IPS-20b (cell line): Measurements from ENCODE around the gene RRP1.

ENCODE experiments used
- H3K27ac ChIP-seq: one replicate; pipeline ENCODE4 v1.5.1; 2013; ENCODE audit warnings: low read length
- H3K27me3 ChIP-seq: 2 replicates; pipeline ENCODE4 v1.6.1; 2013; ENCODE audit warnings: mild to moderate bottlenecking, low read length, inconsistent platforms; ENCODE audit not compliant: insufficient read depth
- H3K36me3 ChIP-seq: 2 replicates; pipeline ENCODE4 v1.6.1; 2013; ENCODE audit warnings: low read depth, mild to moderate bottlenecking, inconsistent platforms, low read length, moderate library complexity; ENCODE audit not compliant: insufficient read depth
- H3K4me1 ChIP-seq: 2 replicates; pipeline ENCODE4 v1.6.1; 2013; ENCODE audit warnings: mild to moderate bottlenecking, control low read depth, inconsistent platforms, low read length, moderate library complexity; ENCODE audit not compliant: insufficient read depth
- H3K4me3 ChIP-seq: 2 replicates; pipeline ENCODE4 v1.5.1; 2013; ENCODE audit warnings: mild to moderate bottlenecking, low read length, inconsistent platforms
- H3K9ac ChIP-seq: 2 replicates; pipeline ENCODE4 v1.6.1; 2013; ENCODE audit warnings: low read depth, mild to moderate bottlenecking, inconsistent platforms, low read length, moderate library complexity
- H3K9me3 ChIP-seq: 2 replicates; pipeline ENCODE4 v1.6.1; 2013; ENCODE audit warnings: mild to moderate bottlenecking, low read depth, low read length, inconsistent platforms; ENCODE audit not compliant: insufficient read depth

The RRP1 gene

DNA sequence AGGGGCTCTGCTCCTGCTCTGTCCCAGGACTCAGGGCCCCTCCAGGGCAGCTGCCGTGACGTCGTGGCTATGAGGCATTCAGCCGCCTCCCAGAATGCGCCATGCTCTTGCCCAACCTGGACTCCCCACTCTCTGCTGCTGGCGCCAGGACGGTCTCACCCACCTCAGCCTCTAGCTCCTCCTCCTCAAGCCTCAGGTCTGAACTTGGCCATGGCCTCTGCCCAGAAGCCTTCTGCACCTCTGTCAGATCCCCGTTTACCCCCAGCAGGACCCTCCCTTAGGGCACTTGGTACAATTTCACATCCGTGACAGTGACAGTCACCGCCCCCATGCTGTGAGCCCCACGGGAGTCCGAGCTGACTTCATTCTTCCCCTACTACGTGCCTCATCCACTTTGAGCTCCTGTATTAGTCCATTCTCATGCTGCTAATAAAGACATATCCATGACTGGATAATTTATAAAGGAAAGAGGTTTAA, 18.1 kb upstream of the RRP1 start:
- H3K4me1 ChIP-seq, result peaks cover 33% of the 10 kb centered on the region; the same call in 1 of the 2 replicates
- no peaks in the 10 kb centered on the region for H3K27me3 ChIP-seq
- H3K27ac ChIP-seq, result no peak overlapping the region
- H3K9ac ChIP-seq, result no peak overlapping the region
- H3K36me3 ChIP-seq, result peaks cover 19% of the 10 kb centered on the region
- no peak overlapping the region for H3K4me3 ChIP-seq
- H3K9me3 ChIP-seq, result no peaks in the 10 kb centered on the region

- Histone ChIP-seq H3K4me1 (peaks cover 33% of the 10 kb centered on the region; the same call in 1 of the 2 replicates), H3K27ac (no peak overlapping the region), H3K9ac (no peak overlapping the region), H3K27me3 (no peaks in the 10 kb centered on the region), H3K4me3 (no peak overlapping the region), H3K36me3 (peaks cover 19% of the 10 kb centered on the region), H3K9me3 (no peaks in the 10 kb centered on the region)
Observed at GRCh38 chr21:43771698-43772424, 17.5 kb upstream of the RRP1 start.

- Histone ChIP-seq H3K4me1 (peaks cover 33% of the 10 kb centered on the region; the same call in 1 of the 2 replicates), H3K9me3 (no peaks in the 10 kb centered on the region), H3K9ac (no peak overlapping the region), H3K4me3 (no peak overlapping the region), H3K27me3 (no peaks in the 10 kb centered on the region), H3K36me3 (peaks cover 19% of the 10 kb centered on the region), H3K27ac (no peak overlapping the region)
Observed at GRCh38 chr21:43772425-43772821, 17.0 kb upstream of the RRP1 start.

DNA sequence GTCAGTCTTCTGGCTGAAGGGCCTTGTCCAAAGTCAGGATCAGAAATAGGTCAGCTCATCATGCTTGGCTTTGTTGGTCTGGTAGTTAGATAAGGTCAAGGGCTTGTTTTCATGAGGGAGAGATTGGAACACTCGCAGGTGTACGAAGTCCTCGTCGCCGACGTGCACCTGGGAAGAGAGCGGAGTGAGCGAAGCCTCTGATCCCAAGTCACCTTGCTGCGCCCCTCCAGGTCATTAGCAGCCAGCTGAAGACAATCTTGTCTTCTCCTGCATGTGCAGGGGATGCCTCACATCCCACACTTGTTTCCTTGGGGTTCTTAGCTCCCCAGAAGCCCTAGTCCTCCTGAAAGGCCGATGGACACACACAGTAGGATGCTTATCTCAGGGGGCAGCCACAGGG, 15.2 kb upstream of the RRP1 start:
- H3K27me3 ChIP-seq, result no peaks in the 10 kb centered on the region
- no peaks in the 10 kb centered on the region for H3K9me3 ChIP-seq
- no peak overlapping the region for H3K9ac ChIP-seq
- peaks cover 19% of the 10 kb centered on the region for H3K36me3 ChIP-seq
- H3K4me1 ChIP-seq, result peaks cover 22% of the 10 kb centered on the region; the same call in 1 of the 2 replicates
- no peak overlapping the region for H3K4me3 ChIP-seq
- no peak overlapping the region for H3K27ac ChIP-seq

GRCh38 chr21:43775190-43775589, 14.2 kb upstream of the RRP1 start:
- H3K27ac ChIP-seq, result no peak overlapping the region
- peaks cover 22% of the 10 kb centered on the region; the same call in 1 of the 2 replicates for H3K4me1 ChIP-seq

DNA sequence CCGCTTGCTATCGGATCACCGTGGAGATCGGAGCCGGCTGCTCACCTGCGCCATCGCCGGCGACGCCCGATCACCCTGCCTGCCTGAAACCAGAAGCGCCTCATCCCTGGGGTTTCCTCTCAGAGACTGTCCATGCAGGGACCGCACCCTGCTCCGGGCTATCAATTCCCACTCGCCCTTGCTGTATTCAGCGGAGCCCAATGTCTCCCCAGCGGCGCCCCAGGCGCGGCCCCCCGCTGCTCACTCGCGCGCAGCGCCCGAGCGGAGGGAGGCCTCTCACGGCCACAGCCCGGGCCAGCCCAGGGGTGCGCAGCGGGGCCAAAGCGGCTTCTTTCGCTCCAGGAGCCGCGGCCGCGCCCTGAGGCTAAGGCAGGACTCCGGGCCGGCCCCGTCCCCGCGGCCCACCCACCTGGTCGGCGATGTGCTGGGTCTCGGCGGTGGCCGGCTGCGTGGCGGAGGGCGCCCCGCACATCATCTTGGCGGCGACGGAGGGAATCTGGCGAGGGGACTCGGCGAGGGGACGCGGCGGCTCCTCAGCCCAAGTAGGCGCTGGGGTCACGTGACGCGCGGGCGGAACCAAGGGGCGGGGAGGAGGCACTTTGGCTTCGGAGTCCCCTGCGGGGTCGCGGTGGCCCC, 13.5 kb upstream of the RRP1 start, which contains the start of gene CSTB:
TSS of gene CSTB (minus strand) at position 514 of the 636 bp plus-strand sequence. CDS start at position 475, 39 bp downstream.
- peaks cover 19% of the 10 kb centered on the region for H3K36me3 ChIP-seq
- H3K4me1 ChIP-seq, result peaks cover 22% of the 10 kb centered on the region; the same call in 1 of the 2 replicates
- peak within 1 kb of the TSS; percentile 77; the same call in 1 of the 2 replicates for H3K9ac ChIP-seq
- H3K27me3 ChIP-seq, result no peaks in the 10 kb centered on the region
- peak within 1 kb of the TSS; percentile 90 for H3K4me3 ChIP-seq
- H3K27ac ChIP-seq, result no peak within 1 kb of the TSS
- no peaks in the 10 kb centered on the region for H3K9me3 ChIP-seq

More at GRCh38 chr21:43775190-43775589, 14.2 kb upstream of the RRP1 start:
- Histone ChIP-seq H3K4me3 (peak overlapping the region; percentile 90), H3K9me3 (no peaks in the 10 kb centered on the region), H3K27me3 (no peaks in the 10 kb centered on the region), H3K9ac (peak overlapping the region; percentile 77; the same call in 1 of the 2 replicates), H3K36me3 (peaks cover 19% of the 10 kb centered on the region)

GRCh38 chr21:43777953-43778352, 11.4 kb upstream of the RRP1 start:
- Histone ChIP-seq H3K4me1 (peaks cover 5% of the 10 kb centered on the region; the same call in 1 of the 2 replicates), H3K27ac (no peak overlapping the region), H3K36me3 (peaks cover 18% of the 10 kb centered on the region), H3K9me3 (no peaks in the 10 kb centered on the region), H3K9ac (no peak overlapping the region), H3K4me3 (no peak overlapping the region), H3K27me3 (no peaks in the 10 kb centered on the region)

DNA sequence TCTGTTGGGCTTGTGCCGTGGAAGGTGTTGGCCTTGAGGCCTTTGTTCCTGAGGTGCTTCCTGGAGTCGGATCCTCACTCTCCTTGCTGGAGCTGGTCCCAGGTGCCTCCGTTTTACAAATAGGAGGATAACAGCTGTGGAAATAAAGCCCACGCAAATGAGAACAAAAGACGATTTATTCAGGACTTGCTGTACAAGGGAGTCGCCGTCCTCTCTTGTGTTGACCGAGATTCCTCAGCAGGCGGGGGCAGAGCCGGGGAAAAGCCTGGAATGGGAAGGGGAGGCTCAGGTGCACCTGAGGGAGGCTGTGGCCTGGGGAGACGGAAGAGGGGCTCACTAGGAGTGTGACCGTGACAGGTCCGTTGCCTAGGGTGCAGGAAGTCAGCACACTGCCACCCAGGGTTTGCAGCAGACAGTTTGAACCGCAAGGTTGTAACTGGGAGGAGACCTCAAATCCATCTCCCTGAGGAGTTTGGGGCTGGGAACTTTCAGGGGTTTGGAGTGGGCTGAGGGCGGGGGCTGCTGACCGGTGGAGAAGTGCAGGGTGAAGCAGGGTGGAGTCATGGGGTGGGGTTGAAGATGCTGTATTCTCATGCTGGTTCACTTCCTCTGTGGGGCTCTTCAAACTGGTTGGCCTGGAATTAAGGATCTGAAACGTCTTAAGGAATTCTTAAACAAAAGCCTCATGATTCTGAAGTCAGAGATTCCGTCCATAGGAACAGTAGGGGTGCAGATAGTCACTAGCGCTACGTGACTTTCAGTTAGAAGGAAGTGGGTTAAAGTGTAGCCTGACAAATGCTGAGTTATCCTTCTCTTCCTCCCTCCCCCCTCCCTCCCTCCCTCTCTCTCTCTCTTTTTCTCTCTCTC, 10.7 kb upstream of the RRP1 start:
- no peak overlapping the region for H3K4me3 ChIP-seq
- no peak overlapping the region for H3K9ac ChIP-seq
- H3K4me1 ChIP-seq, result peaks cover 5% of the 10 kb centered on the region; the same call in 1 of the 2 replicates

DNA sequence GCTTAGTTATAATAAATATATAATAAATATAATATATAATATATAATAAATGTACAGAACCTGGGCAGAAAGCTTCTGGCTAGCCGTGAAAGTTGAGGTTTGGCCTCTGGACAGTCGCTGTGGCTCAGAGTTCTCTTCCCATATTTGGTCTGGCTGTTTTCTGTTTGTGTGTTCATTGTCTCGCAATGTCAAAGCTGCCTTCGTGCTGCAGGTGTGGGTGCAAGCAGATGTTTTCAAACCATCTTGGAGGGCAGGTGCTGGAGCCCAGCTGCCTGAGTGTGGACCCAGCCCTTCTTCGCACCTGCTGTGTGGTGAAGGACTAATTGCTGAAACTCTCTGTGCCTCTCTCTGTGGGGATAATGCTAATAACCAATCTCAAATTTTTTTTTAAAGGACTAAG, 9.7 kb upstream of the RRP1 start:
- peaks cover 5% of the 10 kb centered on the region; the same call in 1 of the 2 replicates for H3K4me1 ChIP-seq

More for the DNA sequence above, 10.7 kb upstream of the RRP1 start:
- Histone ChIP-seq H3K36me3 (peaks cover 10% of the 10 kb centered on the region), H3K27me3 (no peaks in the 10 kb centered on the region), H3K9me3 (no peaks in the 10 kb centered on the region), H3K27ac (no peak overlapping the region)

GRCh38 chr21:43781846-43782245, 7.5 kb upstream of the RRP1 start:
- H3K27ac ChIP-seq, result no peak overlapping the region
- no peaks in the 10 kb centered on the region for H3K4me1 ChIP-seq
- H3K9me3 ChIP-seq, result no peaks in the 10 kb centered on the region
- no peaks in the 10 kb centered on the region; the same call in 1 of the 2 replicates for H3K27me3 ChIP-seq
- no peak overlapping the region for H3K9ac ChIP-seq
- H3K36me3 ChIP-seq, result no peaks in the 10 kb centered on the region
- no peak overlapping the region for H3K4me3 ChIP-seq

More for the DNA sequence above, 9.7 kb upstream of the RRP1 start:
- Histone ChIP-seq H3K27ac (no peak overlapping the region), H3K9ac (no peak overlapping the region; the same call in 1 of the 2 replicates), H3K9me3 (no peaks in the 10 kb centered on the region), H3K36me3 (peaks cover under 1% of the 10 kb centered on the region; the same call in 1 of the 2 replicates), H3K27me3 (no peaks in the 10 kb centered on the region), H3K4me3 (no peak overlapping the region)
